A549 (cell line): ENCODE results near the gene BCAP29. TPM values are rescaled to one million over a fixed set of nuclear protein-coding genes. Genes with fewer than 3 reads are reported as not detected.

ENCODE experiments used
- ATAC-seq, 2 experiments: fragments of 200-7000 bp in 1 of 2; fragments of >200 bp in 1 of 2; cut with Nextera tagmentation in 1 of 2; cut with Tn5 transposase in 1 of 2; 3 replicates each; pipeline versions ENCODE4 v1.8.0 to v1.9.1; 2018 to 2020; ENCODE audit warnings: mild to moderate bottlenecking in 1 of 2, moderate library complexity in 1 of 2
- CTCF ChIA-PET: fragments of 300-600 bp; sonication (Branson Sonifier 250); formaldehyde crosslinking; extraction: SDS; loops from one replicate; lab custom pipeline; 2021; ENCODE audit warnings: antibody characterized with exemption, inconsistent platforms; lab: Yijun Ruan, JAX
- POLR2A ChIA-PET: fragments of 350-600 bp; formaldehyde crosslinking; extraction: SDS; loops from one replicate; lab custom pipeline; 2021; ENCODE audit warnings: antibody characterized with exemption, inconsistent platforms; lab: Yijun Ruan, JAX
- DNase-seq, 2 experiments: peaks; one replicate each; pipeline versions ENCODE4 v3.0.0 to v3.0.0-alpha.2; 2011 to 2016; ENCODE audit warnings: low read depth in 1 of 2, low spot score in 1 of 2
- FAIRE-seq: peaks from 2 replicates; lab custom pipeline; 2011; peaks lifted over from hg19 to GRCh38; lab: Jason Lieb, UNC
- H3K27ac ChIP-seq, 2 experiments: fragments of >200 bp; sonication (Bioruptor Twin); formaldehyde crosslinking; 3 replicates each; pipeline ENCODE4 v1.5.1; 2016 to 2017
- H3K4me1 ChIP-seq: fragments of >200 bp; sonication (Bioruptor Twin); formaldehyde crosslinking; 3 replicates; pipeline ENCODE4 v1.6.1; 2016
- H3K4me2 ChIP-seq: fragments of >200 bp; sonication (Bioruptor Twin); formaldehyde crosslinking; 3 replicates; pipeline ENCODE4 v1.6.1; 2016
- H3K4me3 ChIP-seq: fragments of >200 bp; sonication (Bioruptor Twin); formaldehyde crosslinking; 3 replicates; pipeline ENCODE4 v1.5.1; 2016
- H3K9me3 ChIP-seq: fragments of >200 bp; sonication (Bioruptor Twin); formaldehyde crosslinking; 3 replicates; pipeline ENCODE4 v1.6.1; 2016
- ATOH8 ChIP-seq: fragments of 250-450 bp; sonication (Bioruptor Pico); IDR thresholded peaks from 2 replicates; pipeline ENCODE4 v1.5.0; 2020; ENCODE audit warnings: low read depth, mild to moderate bottlenecking, moderate library complexity
- BHLHE40 ChIP-seq: IDR thresholded peaks from 2 replicates; pipeline ENCODE4 v1.6.1; 2012; ENCODE audit warnings: low read depth, low read length, inconsistent platforms
- CBX2 ChIP-seq: fragments of 200-600 bp; sonication (generic); IDR thresholded peaks from 2 replicates; pipeline ENCODE4 v1.6.1; 2016; ENCODE audit warnings: low read depth, mild to moderate bottlenecking, borderline replicate concordance
- CBX8 ChIP-seq: fragments of 200-600 bp; sonication (generic); IDR thresholded peaks from 2 replicates; pipeline ENCODE4 v1.6.1; 2016
- CEBPB ChIP-seq, 2 experiments: fragments of >200 bp in 1 of 2; sonication (Bioruptor Twin) in 1 of 2; formaldehyde crosslinking in 1 of 2; IDR thresholded peaks; 2 replicates each; pipeline ENCODE4 v1.6.1; 2012 to 2016
- E2F6 ChIP-seq: IDR thresholded peaks from 2 replicates; pipeline ENCODE4 v1.6.1; 2012; ENCODE audit warnings: low read depth, borderline replicate concordance
- EP300 ChIP-seq, 2 experiments: fragments of >200 bp; sonication (Bioruptor Twin); formaldehyde crosslinking; IDR thresholded peaks; 2 replicates in 1 of 2; 3 replicates in 1 of 2; pipeline ENCODE4 v1.6.1; 2016 to 2017
- FOSB ChIP-seq: fragments of 250-450 bp; sonication (Bioruptor Pico); IDR thresholded peaks from 2 replicates; pipeline ENCODE4 v1.5.0; 2020; ENCODE audit warnings: mild to moderate bottlenecking, moderate library complexity
- FOXS1 ChIP-seq: fragments of 250-450 bp; sonication (Bioruptor Pico); IDR thresholded peaks from 2 replicates; pipeline ENCODE4 v1.5.0; 2020; ENCODE audit warnings: mild to moderate bottlenecking, moderate library complexity
- HDAC2 ChIP-seq: fragments of 200-600 bp; sonication (generic); IDR thresholded peaks from 2 replicates; pipeline ENCODE4 v1.6.1; 2016
- HES2 ChIP-seq: fragments of >200 bp; sonication (Bioruptor Twin); formaldehyde crosslinking; IDR thresholded peaks from 2 replicates; pipeline ENCODE4 v1.6.1; 2016
- HEYL ChIP-seq: fragments of 250-450 bp; sonication (Bioruptor Pico); IDR thresholded peaks from 2 replicates; pipeline ENCODE4 v1.8.0; 2021; ENCODE audit warnings: mild to moderate bottlenecking, moderate library complexity
- HMGXB4 ChIP-seq: fragments of 250-450 bp; sonication (Bioruptor Pico); IDR thresholded peaks from 2 replicates; pipeline ENCODE4 v1.5.0; 2021; ENCODE audit warnings: mild to moderate bottlenecking, moderate library complexity, borderline replicate concordance
- JUNB ChIP-seq: fragments of >200 bp; sonication (Bioruptor Twin); formaldehyde crosslinking; IDR thresholded peaks from 2 replicates; pipeline ENCODE4 v1.6.1; 2016
- MAFK ChIP-seq: fragments of 450-650 bp; IDR thresholded peaks from 2 replicates; pipeline ENCODE4 v1.6.1; 2014; ENCODE audit not compliant: partially characterized antibody
- MAX ChIP-seq: IDR thresholded peaks from 2 replicates; pipeline ENCODE4 v1.6.1; 2012
- MAZ ChIP-seq: fragments of 150-350 bp; IDR thresholded peaks from 2 replicates; pipeline ENCODE4 v1.6.1; 2014; ENCODE audit warnings: antibody characterized with exemption, low read depth, low read length, borderline replicate concordance
- NR3C1 ChIP-seq: fragments of >200 bp; sonication (Bioruptor Twin); formaldehyde crosslinking; IDR thresholded peaks from 3 replicates; pipeline ENCODE4 v1.6.1; 2017
- RCOR1 ChIP-seq: fragments of 150-350 bp; IDR thresholded peaks from 2 replicates; pipeline ENCODE4 v1.6.1; 2014; ENCODE audit warnings: antibody characterized with exemption, low read length, low read depth
- REST ChIP-seq: fragments of 200-600 bp; sonication (generic); IDR thresholded peaks from 2 replicates; pipeline ENCODE4 v1.6.1; 2016; ENCODE audit warnings: antibody characterized with exemption, mild to moderate bottlenecking, moderate library complexity
- RNF2 ChIP-seq: fragments of 200-600 bp; sonication (generic); IDR thresholded peaks from 2 replicates; pipeline ENCODE4 v1.6.1; 2016; ENCODE audit warnings: low read depth, mild to moderate bottlenecking, antibody characterized with exemption, moderate library complexity, borderline replicate concordance
- TFCP2L1 ChIP-seq: fragments of 250-450 bp; sonication (Bioruptor Pico); IDR thresholded peaks from 2 replicates; pipeline ENCODE4 v1.5.0; 2021; ENCODE audit warnings: mild to moderate bottlenecking
- USF2 ChIP-seq: fragments of 450-650 bp; IDR thresholded peaks from 2 replicates; pipeline ENCODE4 v1.6.1; 2014; ENCODE audit warnings: antibody characterized with exemption
- ZNF302 ChIP-seq: fragments of 250-450 bp; sonication (Bioruptor Pico); IDR thresholded peaks from 2 replicates; pipeline ENCODE4 v1.9.0; 2021; ENCODE audit warnings: inconsistent platforms, mild to moderate bottlenecking, moderate library complexity
- WGBS: methylation state at CpG from one replicate; pipeline ENCODE4 v1.1.6; 2017; ENCODE audit errors: missing lambda C conversion rate; 5-methylcytosine and 5-hydroxymethylcytosine counted together
- polyA plus RNA-seq, 4 experiments: library from polyadenylated mRNA; depleted of rRNA in 3 of 4; stranded (reverse); fragments of >200 nt; fragmentation: RNase III in 1 of 4; extraction: RNeasy Plus Mini Kit Qiagen cat#74134 plus additional on column Dnase treatment in 1 of 4; gene quantifications; 2 replicates in 3 of 4; 3 replicates in 1 of 4; pipeline ENCODE4 v1.2.3, GENCODE V29; 2011 to 2017

BCAP29 gene
- polyA plus RNA-seq, 2 of the 4 experiments (the other 2 are of a cell fraction) = 38.0 to 66.9 TPM

- CTCF ChIA-PET = no interaction called here
- POLR2A ChIA-PET = no interaction called here
- ATAC-seq = no peak
- H3K9me3 ChIP-seq = no peaks in the 10 kb centered on the region
- no peak overlapping the region for H3K27ac ChIP-seq
- 85% methylated on average over 4 of the region's 4 CpGs for WGBS
- TF ChIP-seq MAZ = no peak
- no peak for TF ChIP-seq HMGXB4 (CRISPR knock-in tag)
- TF ChIP-seq HEYL = no peak
- TF ChIP-seq CEBPB (IDR thresholded peaks at IDR 0.05) = no peak
- TF ChIP-seq BHLHE40 = no peak
- no peak for TF ChIP-seq REST
- no peak for TF ChIP-seq HES2
- no peak for TF ChIP-seq E2F6
- no peak for TF ChIP-seq FOSB (CRISPR knock-in tag)
- no peak for TF ChIP-seq JUNB
- TF ChIP-seq NR3C1 = no peak
- TF ChIP-seq RNF2 = no peak
- H3K4me2 ChIP-seq = no peak overlapping the region
- no peak for FAIRE-seq
- no peaks in the 10 kb centered on the region for H3K4me1 ChIP-seq
- no peak for DNase-seq
- no peak overlapping the region for H3K4me3 ChIP-seq
Measured at GRCh38 chr7:107627002-107627401, 47.0 kb downstream of the BCAP29 start.

- ChIA-PET POLR2A (no interaction called here), CTCF (interaction anchor here (0.7 to 1.2 kb wide), 2 partner anchors 12 to 28 kb away, joined by 3 read pairs; no protein-coding TSS in a partner anchor)
- Histone ChIP-seq H3K27ac (no peak overlapping the region), H3K4me1 (no peaks in the 10 kb centered on the region), H3K9me3 (no peaks in the 10 kb centered on the region), H3K4me2 (no peak overlapping the region), H3K4me3 (no peak overlapping the region)
- WGBS = 85% methylated on average over 8 of the region's 8 CpGs
- ATAC-seq = no peak
- TF ChIP-seq EP300 (IDR thresholded peaks at IDR 0.05) = no peak
- no peak for TF ChIP-seq FOSB (CRISPR knock-in tag)
- no peak for TF ChIP-seq ZNF302 (CRISPR knock-in tag)
- TF ChIP-seq MAX = no peak
- no peak for TF ChIP-seq FOXS1 (CRISPR knock-in tag)
- TF ChIP-seq USF2 = no peak
- TF ChIP-seq CBX2 = no peak
- no peak for TF ChIP-seq CBX8
- TF ChIP-seq RCOR1 = no peak
- TF ChIP-seq MAZ = no peak
- TF ChIP-seq ATOH8 (CRISPR knock-in tag) = no peak
- no peak for TF ChIP-seq BHLHE40
- no peak for TF ChIP-seq CEBPB (IDR thresholded peaks at IDR 0.05)
- no peak for TF ChIP-seq HDAC2
- no peak for TF ChIP-seq TFCP2L1 (CRISPR knock-in tag)
- no peak for TF ChIP-seq MAFK
- no peak for FAIRE-seq
- DNase-seq = no peak
Measured at GRCh38 chr7:107628461-107629064, 48.5 kb downstream of the BCAP29 start.
